Stimulated activated naive CD8-positive, alpha-beta T cell treated with anti-CD3 and anti-CD28 coated beads, Interleukin-15, Interleukin-2, amounts not matched to agents 100 ng/mL and 50 ng/mL, for 24 hours (primary cell): ENCODE data around the gene RBM6.
"Not testable (repeated sequence)": the region's sequence is repeated elsewhere in the genome, so short reads cannot be mapped to it uniquely, and the experiment has no call there.

ENCODE experiments used
- H3K27ac Mint-ChIP-seq: one replicate; pipeline ENCODE4 v1.8.0; 2021; ENCODE audit warnings: mild to moderate bottlenecking, mixed read lengths
- H3K27me3 Mint-ChIP-seq: one replicate; pipeline ENCODE4 v1.8.0; 2021; ENCODE audit warnings: mixed read lengths
- H3K36me3 Mint-ChIP-seq: one replicate; pipeline ENCODE4 v1.8.0; 2021; ENCODE audit warnings: low read depth, mixed read lengths
- H3K4me1 Mint-ChIP-seq: one replicate; pipeline ENCODE4 v1.8.0; 2021; ENCODE audit warnings: low read depth, mixed read lengths
- H3K4me3 Mint-ChIP-seq: one replicate; pipeline ENCODE4 v1.8.0; 2021; ENCODE audit warnings: mild to moderate bottlenecking, mixed read lengths
- H3K9me3 Mint-ChIP-seq: one replicate; pipeline ENCODE4 v1.8.0; 2021; ENCODE audit warnings: mixed read lengths

Gene RBM6

GRCh38 chr3:49930168-49930690, 9.7 kb upstream of the RBM6 start:
- Mint-ChIP-seq H3K4me3 (peak overlapping the region; percentile 91), H3K27ac (peak overlapping the region; percentile 85), H3K9me3 (no peaks in the 10 kb centered on the region), H3K27me3 (no peaks in the 10 kb centered on the region), H3K36me3 (no peaks in the 10 kb centered on the region), H3K4me1 (peaks cover 29% of the 10 kb centered on the region)

- Mint-ChIP-seq H3K4me3 (no peak overlapping the region), H3K4me1 (peaks cover 29% of the 10 kb centered on the region), H3K9me3 (no peaks in the 10 kb centered on the region), H3K36me3 (no peaks in the 10 kb centered on the region), H3K27ac (peak overlapping the region; percentile 11), H3K27me3 (no peaks in the 10 kb centered on the region)
Measured at GRCh38 chr3:49930922-49931321, 9.0 kb upstream of the RBM6 start.

- H3K27ac Mint-ChIP-seq, H3K36me3 Mint-ChIP-seq, H3K9me3 Mint-ChIP-seq, H3K27me3 Mint-ChIP-seq, H3K4me3 Mint-ChIP-seq: not testable (repeated sequence)
- peaks cover 26% of the 10 kb centered on the region for H3K4me1 Mint-ChIP-seq
Measured at GRCh38 chr3:49932281-49932680, 7.7 kb upstream of the RBM6 start.

GRCh38 chr3:49937090-49937489, 2.9 kb upstream of the RBM6 start:
- Mint-ChIP-seq H3K27me3 (no peaks in the 10 kb centered on the region), H3K27ac (no peak overlapping the region), H3K4me3 (no peak overlapping the region), H3K9me3 (no peaks in the 10 kb centered on the region), H3K36me3 (peaks cover 7% of the 10 kb centered on the region), H3K4me1 (peaks cover 17% of the 10 kb centered on the region)

- peak overlapping the region; percentile 95 for H3K27ac Mint-ChIP-seq
- H3K36me3 Mint-ChIP-seq = peaks cover 25% of the 10 kb centered on the region
- peak overlapping the region; percentile 98 for H3K4me3 Mint-ChIP-seq
Measured at GRCh38 chr3:49940667-49941249, 808 bp downstream of the RBM6 start.

DNA sequence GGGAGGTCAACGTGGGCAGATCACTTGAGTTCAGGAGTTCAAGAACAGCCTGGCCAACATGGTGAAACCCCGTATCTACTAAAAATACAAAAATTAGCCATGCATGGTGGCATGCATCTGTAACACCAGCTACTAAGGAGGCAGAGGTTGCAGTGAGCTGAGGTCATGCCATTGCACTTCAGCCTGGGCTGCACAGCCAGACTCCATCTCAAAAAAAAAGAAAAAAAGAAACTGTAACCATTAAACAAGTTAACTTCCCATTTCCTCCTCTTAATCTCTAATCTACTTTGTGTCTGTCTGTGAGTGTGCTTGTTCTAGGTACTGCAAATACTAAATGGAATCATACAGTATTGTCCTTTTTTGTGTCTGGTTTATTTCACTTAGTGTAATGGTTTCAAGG, 2.7 kb downstream of the RBM6 start:
- Mint-ChIP-seq H3K27ac (peak overlapping the region; percentile 76), H3K4me1 (peaks cover 50% of the 10 kb centered on the region), H3K4me3 (peak overlapping the region; percentile 63), H3K36me3 (peaks cover 35% of the 10 kb centered on the region), H3K9me3 (no peaks in the 10 kb centered on the region), H3K27me3 (no peaks in the 10 kb centered on the region)

More at GRCh38 chr3:49940667-49941249, 808 bp downstream of the RBM6 start:
- Mint-ChIP-seq H3K9me3 (no peaks in the 10 kb centered on the region), H3K27me3 (no peaks in the 10 kb centered on the region), H3K4me1 (peaks cover 38% of the 10 kb centered on the region)

GRCh38 chr3:49952924-49953323, 13.0 kb downstream of the RBM6 start:
- peaks cover 23% of the 10 kb centered on the region for H3K4me1 Mint-ChIP-seq
- H3K9me3 Mint-ChIP-seq = no peaks in the 10 kb centered on the region
- peaks cover 6% of the 10 kb centered on the region for H3K36me3 Mint-ChIP-seq
- H3K4me3 Mint-ChIP-seq = no peak overlapping the region
- no peak overlapping the region for H3K27ac Mint-ChIP-seq
- H3K27me3 Mint-ChIP-seq = no peaks in the 10 kb centered on the region

- Mint-ChIP-seq H3K27me3 (no peaks in the 10 kb centered on the region), H3K4me3 (no peak overlapping the region), H3K36me3 (peaks cover 14% of the 10 kb centered on the region), H3K4me1 (peaks cover 26% of the 10 kb centered on the region), H3K27ac (no peak overlapping the region), H3K9me3 (no peaks in the 10 kb centered on the region)
Measured at GRCh38 chr3:49955636-49956035, 15.7 kb downstream of the RBM6 start.

- Mint-ChIP-seq H3K9me3 (no peaks in the 10 kb centered on the region), H3K27ac (no peak overlapping the region), H3K4me1 (peaks cover 3% of the 10 kb centered on the region), H3K4me3 (no peak overlapping the region), H3K36me3 (peaks cover 38% of the 10 kb centered on the region), H3K27me3 (no peaks in the 10 kb centered on the region)
Measured at GRCh38 chr3:49966233-49966942, 26.4 kb downstream of the RBM6 start.

DNA sequence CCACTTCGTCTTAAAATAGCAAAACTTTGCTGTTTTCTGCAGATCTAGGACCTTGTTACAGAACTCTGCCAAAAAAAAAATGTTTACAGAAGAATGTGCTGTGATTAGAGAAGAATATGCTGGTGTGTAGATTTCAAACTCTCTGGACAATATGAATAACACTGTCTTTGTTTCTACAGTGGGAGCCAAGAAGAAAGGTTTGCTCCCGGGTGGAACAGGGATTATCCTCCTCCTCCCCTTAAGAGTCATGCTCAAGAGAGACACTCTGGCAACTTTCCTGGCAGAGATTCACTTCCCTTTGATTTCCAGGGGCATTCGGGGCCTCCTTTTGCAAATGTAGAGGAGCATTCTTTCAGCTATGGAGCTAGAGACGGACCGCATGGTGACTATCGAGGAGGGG, 27.3 kb downstream of the RBM6 start:
- Mint-ChIP-seq H3K4me3 (no peak overlapping the region), H3K27me3 (no peaks in the 10 kb centered on the region), H3K36me3 (peaks cover 45% of the 10 kb centered on the region), H3K27ac (no peak overlapping the region), H3K9me3 (no peaks in the 10 kb centered on the region), H3K4me1 (peaks cover 3% of the 10 kb centered on the region)

GRCh38 chr3:49968346-49968745, 28.4 kb downstream of the RBM6 start:
- no peaks in the 10 kb centered on the region for H3K27me3 Mint-ChIP-seq
- H3K36me3 Mint-ChIP-seq = peaks cover 52% of the 10 kb centered on the region
- H3K4me1 Mint-ChIP-seq = peaks cover 3% of the 10 kb centered on the region
- H3K9me3 Mint-ChIP-seq = no peaks in the 10 kb centered on the region
- H3K4me3 Mint-ChIP-seq = no peak overlapping the region
- no peak overlapping the region for H3K27ac Mint-ChIP-seq

- H3K4me3 Mint-ChIP-seq = no peak overlapping the region
- no peak overlapping the region for H3K27ac Mint-ChIP-seq
- H3K9me3 Mint-ChIP-seq = no peaks in the 10 kb centered on the region
- H3K36me3 Mint-ChIP-seq = peaks cover 42% of the 10 kb centered on the region
- no peaks in the 10 kb centered on the region for H3K4me1 Mint-ChIP-seq
- no peaks in the 10 kb centered on the region for H3K27me3 Mint-ChIP-seq
Measured at GRCh38 chr3:49972656-49973055, 32.7 kb downstream of the RBM6 start.

DNA sequence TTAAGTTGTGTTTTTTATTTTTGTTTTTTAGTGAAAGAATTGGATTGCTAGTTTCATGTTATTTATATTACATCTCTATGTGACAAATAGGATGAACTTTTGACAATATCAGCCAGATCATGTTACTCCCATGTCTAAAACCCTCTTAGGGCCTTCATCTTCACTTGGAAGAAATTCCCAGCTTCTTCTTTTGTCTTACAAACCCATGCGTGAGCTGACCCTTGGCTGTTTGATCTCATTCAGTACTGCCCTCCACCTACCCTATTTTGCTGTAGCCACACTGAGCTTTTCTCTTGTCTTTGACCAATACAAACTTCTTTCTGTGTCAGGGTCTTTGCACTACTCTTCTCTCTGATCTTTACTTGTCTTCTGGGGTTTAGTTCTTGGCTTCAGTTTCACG, 37.0 kb downstream of the RBM6 start:
- Mint-ChIP-seq H3K27me3 (no peaks in the 10 kb centered on the region), H3K4me1 (no peaks in the 10 kb centered on the region), H3K9me3 (no peaks in the 10 kb centered on the region), H3K27ac (no peak overlapping the region), H3K4me3 (no peak overlapping the region), H3K36me3 (peaks cover 35% of the 10 kb centered on the region)

GRCh38 chr3:49984394-49984793, 44.4 kb downstream of the RBM6 start:
- no peak overlapping the region for H3K27ac Mint-ChIP-seq
- no peaks in the 10 kb centered on the region for H3K27me3 Mint-ChIP-seq
- H3K36me3 Mint-ChIP-seq = peaks cover 33% of the 10 kb centered on the region

DNA sequence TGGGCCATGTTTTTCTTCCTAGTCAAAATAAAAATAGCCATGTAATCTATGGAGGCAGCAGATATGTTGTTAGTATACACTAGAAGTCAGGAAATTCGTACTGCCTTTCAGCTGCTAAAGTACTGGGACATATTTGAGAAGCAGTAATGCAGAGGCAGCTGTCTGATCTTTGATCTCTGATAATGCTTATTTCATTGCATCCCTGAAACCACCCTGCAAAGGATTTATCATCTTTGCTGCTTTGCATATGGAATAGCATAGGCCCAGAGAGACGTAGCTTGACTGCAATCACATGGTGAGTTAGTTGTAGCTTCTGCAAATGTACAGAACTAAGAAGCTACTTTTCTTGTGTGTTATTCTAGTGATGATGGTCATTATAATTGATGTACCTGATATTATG, 52.4 kb downstream of the RBM6 start:
- H3K4me3 Mint-ChIP-seq = no peak overlapping the region
- H3K36me3 Mint-ChIP-seq = peaks cover 23% of the 10 kb centered on the region
- no peak overlapping the region for H3K27ac Mint-ChIP-seq
- H3K4me1 Mint-ChIP-seq = peaks cover 2% of the 10 kb centered on the region
- no peaks in the 10 kb centered on the region for H3K27me3 Mint-ChIP-seq
- no peaks in the 10 kb centered on the region for H3K9me3 Mint-ChIP-seq

More at GRCh38 chr3:49984394-49984793, 44.4 kb downstream of the RBM6 start:
- H3K4me1 Mint-ChIP-seq = no peaks in the 10 kb centered on the region
- no peak overlapping the region for H3K4me3 Mint-ChIP-seq
- no peaks in the 10 kb centered on the region for H3K9me3 Mint-ChIP-seq
